Middle frontal gyrus (tissue), 1 donor: ENCODE results near the gene SGK2.
"Not testable (repeated sequence)": the region's sequence is repeated elsewhere in the genome, so short reads cannot be mapped to it uniquely, and the experiment has no call there.

ENCODE experiments used
- DNase-seq: peaks from one replicate; pipeline ENCODE4 v3.0.0-alpha.2; 2015; ENCODE audit warnings: low spot score; ENCODE audit errors: extremely low spot score

SGK2 gene

DNA sequence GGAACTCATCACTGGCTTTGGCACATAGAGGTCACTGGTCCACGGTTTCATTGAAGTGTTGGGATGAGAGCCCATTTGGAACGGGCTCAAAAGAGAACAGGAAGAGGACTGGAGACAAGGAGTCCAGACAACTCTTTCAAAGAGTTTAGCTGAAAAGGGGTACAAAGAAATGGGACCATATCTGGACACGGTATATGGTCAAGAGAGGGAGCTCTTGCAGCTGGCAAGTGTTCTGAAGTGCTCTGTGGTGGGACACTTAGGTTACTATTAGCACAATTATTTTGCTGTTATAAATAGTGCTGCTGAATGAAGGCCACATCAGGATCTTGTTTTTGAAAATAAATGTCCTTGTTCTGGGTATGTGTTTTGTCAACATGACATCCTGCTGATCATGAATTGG, 4.6 kb downstream of the SGK2 start:
- DNase-seq: no peak

DNA sequence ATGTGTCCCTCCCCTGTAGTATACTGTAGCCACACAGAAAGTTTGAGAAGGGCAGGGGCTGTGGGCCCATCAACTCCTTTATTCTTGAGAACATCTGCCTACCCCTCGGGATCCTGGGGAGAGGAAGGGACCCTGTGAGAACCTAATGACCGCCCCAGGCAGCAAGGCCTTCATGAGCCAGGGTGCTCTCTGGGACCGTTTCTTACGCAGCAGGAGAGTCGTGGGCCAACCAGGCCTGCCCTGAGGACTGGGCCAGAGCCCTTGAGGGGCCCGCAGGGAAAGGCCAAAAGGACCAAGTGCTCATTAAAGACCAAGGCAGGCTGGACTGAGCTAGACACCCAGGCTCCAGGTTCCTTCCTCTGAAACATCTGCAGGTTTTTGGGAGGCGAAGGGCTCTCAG, 5.2 kb downstream of the SGK2 start:
- no peak for DNase-seq

DNA sequence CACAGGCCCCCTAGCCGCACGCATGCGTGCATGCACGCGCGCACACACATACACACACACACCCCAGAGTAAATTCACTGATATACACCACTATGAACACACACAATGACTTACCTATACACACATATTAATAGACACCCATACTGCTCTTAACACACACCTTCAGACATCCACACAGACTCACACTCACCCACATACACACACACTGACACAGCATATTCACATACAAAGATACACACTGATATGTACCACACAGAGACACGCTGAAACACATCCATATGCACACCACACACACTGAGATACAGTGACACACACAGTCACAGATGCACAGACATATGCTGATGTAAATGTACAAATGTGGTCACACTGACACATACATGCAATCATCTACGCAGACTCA, 5.6 kb downstream of the SGK2 start:
- DNase-seq: no peak

DNA sequence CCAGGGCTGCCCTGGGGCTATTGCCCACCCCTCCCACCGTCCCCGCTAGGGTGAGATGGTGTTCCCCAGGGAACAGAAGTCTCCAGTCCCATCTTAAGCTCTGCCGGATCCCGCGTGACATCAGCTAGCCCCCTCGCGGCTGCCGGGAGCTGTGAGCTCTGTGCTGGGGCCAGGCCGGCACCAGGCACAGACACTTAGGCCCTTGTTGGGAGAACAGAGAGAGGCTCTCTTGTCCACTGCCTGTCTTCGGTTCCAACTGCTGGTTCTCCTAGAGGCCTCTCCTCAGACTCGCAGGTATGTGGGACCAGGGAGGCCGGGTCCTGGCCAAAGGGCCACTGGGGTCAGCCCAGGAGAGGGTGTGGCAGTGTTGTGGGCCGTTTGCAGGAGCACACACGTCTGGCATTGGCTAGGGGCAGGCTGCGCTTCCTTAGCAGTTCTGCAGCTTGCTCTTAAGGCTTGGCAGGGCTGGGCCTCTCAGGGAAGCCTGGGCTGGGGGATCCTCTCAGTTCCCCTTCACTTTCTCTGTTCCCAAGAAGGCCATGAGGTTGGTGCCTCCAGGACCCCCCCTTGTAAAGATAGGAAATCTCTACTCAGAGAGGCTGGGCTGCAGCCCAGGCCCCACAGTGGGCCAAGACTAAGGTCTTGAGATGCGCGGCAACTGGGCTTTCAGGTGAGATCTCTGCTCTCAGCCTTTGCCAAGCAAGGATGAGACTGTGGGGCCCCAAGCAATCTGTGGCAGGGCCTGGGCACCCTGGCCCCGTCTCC, 6.3 kb downstream of the SGK2 start:
- peak; percentile 24 for DNase-seq

DNA sequence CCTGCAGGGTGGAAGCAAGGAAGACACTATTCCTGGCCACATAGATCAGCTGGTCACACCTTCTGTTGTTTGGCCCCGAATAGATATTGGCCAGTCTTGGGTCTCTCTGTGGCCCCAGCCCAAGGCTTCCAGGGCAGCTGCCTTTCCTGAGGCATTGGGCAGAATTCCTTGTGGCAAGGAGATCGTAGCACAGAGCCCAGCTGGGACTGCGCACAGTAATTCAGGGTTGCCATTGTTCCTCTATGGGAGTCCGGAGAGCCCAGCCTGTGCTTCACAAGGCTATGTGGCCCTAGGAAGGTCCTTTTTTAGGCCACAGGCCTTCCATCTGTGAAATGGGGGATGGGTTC, 6.9 kb downstream of the SGK2 start:
- DNase-seq: no peak

DNA sequence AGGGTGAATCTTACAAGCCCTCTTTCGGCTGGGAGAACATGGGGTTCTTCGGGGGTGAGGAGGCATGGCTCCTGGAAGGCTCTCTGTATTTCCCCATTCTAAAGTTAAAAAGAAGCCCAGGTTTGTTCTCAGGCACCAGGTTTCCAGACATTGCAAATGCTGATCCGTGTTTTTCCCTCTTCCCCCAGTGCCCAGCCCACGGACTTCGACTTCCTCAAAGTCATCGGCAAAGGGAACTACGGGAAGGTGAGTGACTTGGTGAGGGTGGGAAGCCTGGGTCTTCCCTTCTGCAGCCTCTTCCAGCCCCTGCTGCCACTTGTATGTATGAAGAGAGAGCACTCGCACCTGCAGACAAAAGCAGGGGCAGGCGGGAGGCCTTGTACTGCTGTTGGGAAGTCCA, 8.7 kb downstream of the SGK2 start:
- no peak for DNase-seq

DNA sequence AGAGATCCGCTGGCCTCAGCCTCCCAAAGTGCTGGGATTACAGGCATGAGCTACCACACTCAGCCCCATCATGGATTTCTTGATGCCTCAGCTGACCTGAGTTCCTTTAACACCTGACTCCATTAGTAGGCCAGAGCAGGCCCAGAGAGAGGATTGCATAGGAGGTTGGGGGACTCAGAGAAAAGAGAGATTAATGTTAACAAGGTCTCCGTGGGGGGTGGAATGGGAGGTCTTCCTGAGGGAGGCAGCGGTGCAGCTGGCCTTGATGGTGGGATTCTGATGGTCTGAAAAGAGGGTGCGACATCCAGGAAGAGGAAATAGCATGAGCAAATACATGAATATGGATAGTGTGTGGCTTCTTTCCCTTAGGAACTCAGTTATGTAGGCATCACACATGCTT, 9.9 kb downstream of the SGK2 start:
- DNase-seq: no peak

DNA sequence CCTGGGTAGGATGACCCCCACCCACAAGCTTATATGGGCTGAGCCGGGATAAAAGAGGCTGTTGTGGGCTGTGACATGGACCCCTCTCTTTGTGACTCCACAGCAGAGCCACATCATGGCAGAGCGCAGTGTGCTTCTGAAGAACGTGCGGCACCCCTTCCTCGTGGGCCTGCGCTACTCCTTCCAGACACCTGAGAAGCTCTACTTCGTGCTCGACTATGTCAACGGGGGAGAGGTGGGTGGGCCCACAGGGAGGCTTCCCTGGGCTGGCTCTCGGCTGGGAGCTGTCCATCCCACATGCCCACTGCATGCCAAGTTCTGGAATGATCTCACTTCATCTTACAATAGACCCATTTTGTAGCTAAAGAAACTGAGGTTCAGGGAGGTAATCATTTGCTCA, 10.5 kb downstream of the SGK2 start:
- no peak for DNase-seq

DNA sequence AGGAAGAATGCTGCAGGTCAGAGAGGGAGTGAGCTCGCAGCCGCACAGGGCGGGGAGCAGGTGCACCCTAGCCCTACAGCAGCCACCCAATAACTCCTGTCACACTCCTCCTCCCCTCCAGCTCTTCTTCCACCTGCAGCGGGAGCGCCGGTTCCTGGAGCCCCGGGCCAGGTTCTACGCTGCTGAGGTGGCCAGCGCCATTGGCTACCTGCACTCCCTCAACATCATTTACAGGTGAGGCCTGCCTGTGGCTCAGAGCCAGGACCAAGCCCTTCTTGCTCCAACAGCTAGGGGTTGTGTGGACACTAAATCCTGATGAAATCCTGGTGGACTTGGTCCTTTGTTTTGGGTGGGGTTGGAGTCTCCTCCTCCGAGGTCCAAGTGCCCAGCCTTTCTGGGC, 11.7 kb downstream of the SGK2 start:
- no peak for DNase-seq

DNA sequence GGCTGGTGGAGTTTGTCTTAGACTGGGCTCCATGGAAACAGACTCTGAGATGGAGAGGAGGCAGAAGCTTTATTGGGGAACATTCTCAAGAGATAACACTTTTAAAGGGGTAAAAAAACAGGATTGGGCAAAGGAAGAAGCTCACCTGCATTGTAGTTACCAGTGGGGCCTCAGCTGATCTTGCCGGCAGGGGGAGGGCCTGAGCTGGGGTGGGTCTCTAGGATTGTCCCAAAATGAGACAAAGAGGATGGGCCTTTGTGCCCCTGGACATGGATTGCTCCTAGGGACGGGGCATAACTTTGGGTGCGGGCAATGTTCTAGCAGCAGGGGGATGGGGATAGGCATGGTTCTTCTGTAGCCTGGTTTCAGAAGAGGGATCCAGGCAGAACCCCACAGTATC, 12.5 kb downstream of the SGK2 start:
- no peak for DNase-seq

DNA sequence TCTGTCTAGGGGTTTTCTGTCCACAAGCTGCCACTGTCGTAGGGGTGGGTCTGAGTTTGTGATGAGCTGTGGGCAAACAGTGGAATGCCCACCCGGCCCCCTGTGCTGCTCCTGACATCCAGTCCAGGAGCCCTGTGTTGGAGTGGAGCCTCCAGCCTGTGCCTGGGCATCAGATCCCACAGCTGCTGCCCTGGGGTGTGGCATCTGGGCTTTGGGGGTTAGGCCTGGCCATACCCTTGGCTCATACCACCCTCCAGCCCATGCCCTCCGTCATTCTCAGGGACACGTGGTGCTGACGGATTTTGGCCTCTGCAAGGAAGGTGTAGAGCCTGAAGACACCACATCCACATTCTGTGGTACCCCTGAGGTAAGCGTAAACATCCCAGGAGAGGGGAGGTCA, 12.9 kb downstream of the SGK2 start:
- no peak for DNase-seq

DNA sequence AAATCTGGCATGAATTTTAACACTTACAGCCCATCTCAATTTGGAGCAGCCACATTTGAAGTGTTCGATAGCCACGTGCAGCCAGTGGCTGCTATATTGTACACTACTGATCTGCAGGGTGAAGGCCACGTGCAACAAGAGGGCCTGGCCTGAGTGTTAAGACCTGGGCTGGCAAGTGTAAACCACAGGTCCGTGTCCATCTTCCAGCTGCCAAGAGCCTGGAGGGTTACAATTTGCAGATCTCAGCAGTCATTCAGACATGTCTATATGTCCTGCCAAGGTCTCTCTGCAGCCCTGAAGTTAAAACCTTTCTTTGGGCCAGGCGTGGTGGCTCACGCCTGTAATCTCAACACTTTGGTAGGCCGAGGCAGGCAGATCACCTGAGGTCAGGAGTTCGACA, 14.1 kb downstream of the SGK2 start:
- no peak for DNase-seq

DNA sequence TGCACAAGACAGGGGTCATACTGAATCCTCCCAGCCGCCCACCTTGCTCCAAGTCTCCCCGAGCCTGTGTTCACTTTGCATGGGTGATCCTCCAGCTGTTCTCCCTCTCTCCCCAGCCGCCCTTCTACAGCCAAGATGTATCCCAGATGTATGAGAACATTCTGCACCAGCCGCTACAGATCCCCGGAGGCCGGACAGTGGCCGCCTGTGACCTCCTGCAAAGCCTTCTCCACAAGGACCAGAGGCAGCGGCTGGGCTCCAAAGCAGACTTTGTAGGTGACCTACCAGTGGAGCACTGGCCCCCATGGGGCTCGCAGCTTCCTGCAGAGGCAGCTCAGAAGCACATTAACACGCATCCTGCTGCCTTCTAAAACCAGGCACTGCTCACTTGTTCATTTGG, 17.3 kb downstream of the SGK2 start:
- DNase-seq: no peak

DNA sequence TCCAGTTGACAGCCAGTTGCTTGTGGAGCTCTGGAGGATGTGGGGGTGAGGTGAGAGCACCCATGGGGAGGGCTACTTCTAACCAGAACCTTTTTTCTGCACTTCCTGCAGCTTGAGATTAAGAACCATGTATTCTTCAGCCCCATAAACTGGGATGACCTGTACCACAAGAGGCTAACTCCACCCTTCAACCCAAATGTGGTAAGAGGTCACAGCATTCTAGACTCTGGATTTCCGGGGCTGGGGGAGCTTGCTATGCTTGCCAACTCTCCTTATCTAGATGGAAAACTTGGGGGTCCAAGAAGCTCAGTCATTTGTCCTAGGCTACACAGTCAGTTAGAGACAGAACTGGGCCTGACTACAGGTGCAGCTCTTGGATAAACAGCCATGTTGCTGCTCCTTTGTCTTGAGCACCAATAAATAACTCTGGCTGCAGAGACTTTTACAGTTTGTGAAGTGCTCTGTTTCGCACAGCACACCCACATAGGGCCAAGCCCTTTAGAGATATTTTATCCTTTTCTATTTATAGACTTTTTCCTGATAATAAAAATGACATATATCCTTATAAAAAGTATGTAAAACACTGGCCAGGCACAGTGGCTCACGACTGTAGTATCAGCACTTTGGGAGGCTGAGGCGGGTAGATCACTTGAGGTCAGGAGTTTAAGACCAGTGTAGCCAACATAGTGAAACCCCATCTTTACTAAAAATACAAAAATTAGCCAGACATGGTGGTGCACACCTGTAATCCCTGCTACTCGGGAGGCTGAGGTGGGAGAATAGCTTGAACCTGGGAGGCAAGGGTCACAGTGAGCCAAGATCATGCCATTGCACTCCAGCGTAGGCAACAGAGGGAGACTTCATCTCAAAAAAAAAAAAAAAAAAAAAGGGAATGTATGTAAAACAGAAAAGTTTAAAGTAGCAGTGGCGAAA, 21.3 kb downstream of the SGK2 start:
- no peak for DNase-seq

DNA sequence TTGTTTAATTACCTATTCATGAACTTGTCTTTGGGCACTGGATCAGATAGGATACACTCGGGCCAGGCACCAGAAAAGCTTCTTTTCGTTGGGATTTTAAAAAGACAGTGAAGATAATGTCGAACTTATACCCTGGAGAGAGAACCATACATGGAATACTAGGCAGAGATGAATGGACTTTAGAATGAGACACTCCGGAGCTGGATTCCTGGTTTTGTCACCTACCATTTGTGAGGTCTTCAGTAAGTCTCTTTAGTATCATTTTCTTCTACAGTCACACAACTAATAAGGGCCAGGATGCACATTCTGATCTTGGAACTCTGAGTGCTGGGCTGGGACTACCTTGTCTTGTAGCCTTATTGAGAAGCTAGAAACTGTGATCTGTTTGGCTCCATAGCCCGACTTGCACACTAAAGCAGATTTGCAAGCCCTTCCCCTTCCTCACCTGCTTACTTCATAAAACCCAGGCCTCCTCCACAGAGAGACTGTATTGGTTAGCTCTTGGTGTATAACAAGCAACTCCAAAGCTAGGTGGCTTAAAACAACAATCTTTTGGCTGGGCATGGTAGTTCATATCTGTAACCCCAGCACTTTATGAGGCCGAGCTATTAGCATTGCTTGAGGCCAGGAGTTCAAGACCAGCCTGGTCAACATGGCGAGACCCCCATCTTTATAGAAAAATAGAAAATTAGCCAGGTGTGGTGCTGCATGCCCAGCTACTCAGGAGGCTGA, 24.5 kb downstream of the SGK2 start:
- no peak for DNase-seq

DNA sequence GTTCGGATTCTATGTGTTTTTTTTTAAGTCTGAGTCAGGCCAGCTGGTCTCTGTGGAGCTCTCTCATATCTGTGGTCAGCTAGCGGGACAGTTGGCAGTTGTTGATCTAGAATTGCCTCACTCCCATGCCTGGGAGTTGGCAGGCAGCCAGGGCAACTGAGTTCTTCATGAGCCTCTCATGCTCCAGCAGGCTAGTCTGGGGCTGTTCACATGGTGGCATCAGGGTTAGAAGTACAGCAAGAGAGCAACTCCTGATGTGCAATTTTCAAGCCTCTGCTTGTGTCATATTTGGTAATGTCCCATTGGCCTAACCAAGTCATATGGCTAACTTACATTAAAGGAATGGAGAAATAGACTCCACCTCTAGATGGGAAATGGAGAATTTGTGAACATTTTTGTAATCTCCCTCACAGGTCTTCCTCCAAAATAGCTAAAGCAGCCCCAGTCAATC, 25.2 kb downstream of the SGK2 start:
- DNase-seq: peak; percentile 12

DNA sequence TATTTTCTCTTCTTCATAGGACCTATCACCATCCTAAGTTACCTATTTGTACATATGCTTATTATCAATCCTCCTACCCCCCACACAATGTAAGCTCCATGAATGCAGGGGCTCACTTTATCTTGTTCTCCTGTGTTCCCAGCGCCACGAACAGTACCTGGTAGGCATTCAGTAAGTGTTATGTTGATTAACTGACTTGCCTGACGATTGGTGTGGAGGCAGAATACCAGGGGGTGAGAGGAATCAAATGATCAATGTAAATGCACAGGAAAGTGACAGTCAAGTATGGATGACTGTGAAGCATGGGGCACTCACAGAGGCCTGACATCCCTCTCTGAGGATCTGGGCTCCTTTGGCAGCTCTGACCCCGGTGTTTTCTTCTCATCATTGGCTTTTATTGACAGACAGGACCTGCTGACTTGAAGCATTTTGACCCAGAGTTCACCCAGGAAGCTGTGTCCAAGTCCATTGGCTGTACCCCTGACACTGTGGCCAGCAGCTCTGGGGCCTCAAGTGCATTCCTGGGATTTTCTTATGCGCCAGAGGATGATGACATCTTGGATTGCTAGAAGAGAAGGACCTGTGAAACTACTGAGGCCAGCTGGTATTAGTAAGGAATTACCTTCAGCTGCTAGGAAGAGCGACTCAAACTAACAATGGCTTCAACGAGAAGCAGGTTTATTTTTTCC, 25.8 kb downstream of the SGK2 start:
- DNase-seq: no peak

DNA sequence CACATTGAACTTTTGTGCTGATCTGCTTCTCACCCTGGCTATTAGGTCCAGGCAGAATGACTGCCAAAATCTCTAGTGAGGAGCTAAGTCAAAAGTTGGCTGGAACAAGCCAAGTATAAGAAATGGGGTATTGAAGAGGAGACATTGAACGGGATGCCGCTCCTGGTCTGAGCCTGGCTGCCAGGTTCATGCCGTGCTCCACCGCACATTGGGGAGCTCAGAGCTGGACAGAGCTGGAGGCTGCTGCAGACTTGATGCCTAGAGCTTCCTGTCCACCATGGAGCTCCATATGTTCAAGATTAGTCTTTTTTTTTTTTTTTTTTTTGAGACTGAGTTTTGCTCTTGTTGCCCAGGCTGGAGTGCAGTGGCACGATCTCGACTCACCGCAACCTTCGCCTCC, 27.8 kb downstream of the SGK2 start:
- DNase-seq: no peak

DNA sequence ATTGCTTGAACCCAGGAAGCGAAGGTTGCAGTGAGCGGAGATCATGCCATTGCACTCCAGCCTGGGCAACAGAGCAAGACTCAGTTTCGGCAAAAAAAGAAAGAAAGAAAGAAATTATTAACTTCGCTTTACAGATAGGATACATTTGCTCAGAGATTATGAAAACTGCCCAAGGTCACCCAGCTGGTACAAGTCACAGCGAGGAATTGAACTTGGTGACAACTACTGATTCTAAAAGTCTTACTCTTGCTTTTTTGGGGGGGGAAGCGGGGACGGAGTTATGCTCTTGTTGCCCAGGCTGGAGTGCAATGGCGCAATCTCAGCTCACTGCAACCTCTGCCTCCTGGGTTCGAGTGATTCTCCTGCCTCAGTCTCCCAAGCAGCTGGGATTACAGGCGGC, 29.7 kb downstream of the SGK2 start:
- not testable (repeated sequence) for DNase-seq

DNA sequence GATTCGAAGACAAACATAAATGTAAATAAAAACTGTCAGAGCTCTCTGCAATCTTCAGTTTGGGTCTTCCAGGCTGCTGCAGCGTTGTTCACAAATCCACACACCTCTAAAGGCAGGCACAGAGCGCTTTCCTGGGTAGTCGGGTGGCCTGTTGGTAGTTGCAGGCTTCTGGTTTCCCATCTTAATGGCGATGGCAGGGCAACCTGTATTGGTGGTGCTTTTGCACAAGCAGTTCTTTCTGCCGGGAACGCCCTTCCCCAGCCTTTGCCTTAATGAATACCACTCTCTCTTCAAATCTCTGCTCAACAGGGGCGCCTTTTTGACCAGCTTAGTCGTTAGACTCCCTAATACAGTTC, 31.2 kb downstream of the SGK2 start:
- DNase-seq: no peak
